ENCODE data around the gene ATOH8.

Gene ATOH8

DNA sequence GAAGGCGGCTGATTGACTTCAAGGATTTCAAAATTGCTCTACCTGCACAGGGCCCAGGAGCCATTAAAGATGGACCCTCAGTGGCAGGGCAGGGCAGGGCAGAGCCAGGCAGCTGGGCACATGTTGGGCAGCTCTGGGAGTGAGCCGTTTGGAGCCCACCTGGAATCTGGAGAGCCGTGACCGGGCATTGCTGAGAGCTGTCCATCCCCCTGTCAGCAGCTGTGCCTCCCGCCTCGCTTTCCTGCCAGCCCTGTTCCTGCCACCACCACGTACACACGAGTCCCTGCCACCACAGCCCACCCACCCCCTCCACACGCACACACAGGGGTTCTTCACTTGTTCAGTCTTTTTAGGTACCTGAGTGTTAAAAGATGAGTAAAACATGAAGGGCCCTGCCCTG, 22.9 kb downstream of the ATOH8 start:
- ATAC-seq (no peak), DNase-seq (ENCODE audit: low spot score in 2 of 2) (no peak)
- Mint-ChIP-seq H3K36me3 (peaks cover 5% of the 10 kb centered on the region), H3K27ac (no peak overlapping the region), H3K4me3 (no peak overlapping the region), H3K9me3 (no peaks in the 10 kb centered on the region), H3K4me1 (no peaks in the 10 kb centered on the region)

DNA sequence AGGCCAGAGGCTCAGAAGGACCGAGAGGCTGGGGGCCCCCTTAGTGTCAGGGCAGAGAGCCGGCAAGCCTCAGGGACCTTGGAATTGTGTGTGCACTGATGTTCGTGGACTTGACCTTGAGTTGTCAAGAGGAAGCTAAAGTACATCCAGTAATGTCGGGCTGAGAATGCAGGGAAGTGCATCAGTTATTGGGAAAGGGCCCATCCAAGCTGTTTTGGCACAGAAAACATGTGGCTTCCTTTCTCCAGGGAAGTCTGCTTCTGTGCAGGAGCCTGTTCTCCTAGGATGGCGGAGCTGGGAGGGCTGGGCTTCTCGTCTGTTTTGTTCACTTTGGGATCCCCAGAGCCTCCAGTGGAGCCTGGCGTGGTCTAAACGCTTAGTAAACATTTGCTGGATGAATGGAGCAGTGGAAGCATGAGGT, 23.7 kb downstream of the ATOH8 start:
- DNase-seq (ENCODE audit: low spot score in 2 of 2) (no peak), ATAC-seq (no peak)
- Mint-ChIP-seq H3K27ac (no peak overlapping the region), H3K36me3 (peaks cover 5% of the 10 kb centered on the region), H3K4me3 (no peak overlapping the region), H3K4me1 (no peaks in the 10 kb centered on the region), H3K9me3 (no peaks in the 10 kb centered on the region)

DNA sequence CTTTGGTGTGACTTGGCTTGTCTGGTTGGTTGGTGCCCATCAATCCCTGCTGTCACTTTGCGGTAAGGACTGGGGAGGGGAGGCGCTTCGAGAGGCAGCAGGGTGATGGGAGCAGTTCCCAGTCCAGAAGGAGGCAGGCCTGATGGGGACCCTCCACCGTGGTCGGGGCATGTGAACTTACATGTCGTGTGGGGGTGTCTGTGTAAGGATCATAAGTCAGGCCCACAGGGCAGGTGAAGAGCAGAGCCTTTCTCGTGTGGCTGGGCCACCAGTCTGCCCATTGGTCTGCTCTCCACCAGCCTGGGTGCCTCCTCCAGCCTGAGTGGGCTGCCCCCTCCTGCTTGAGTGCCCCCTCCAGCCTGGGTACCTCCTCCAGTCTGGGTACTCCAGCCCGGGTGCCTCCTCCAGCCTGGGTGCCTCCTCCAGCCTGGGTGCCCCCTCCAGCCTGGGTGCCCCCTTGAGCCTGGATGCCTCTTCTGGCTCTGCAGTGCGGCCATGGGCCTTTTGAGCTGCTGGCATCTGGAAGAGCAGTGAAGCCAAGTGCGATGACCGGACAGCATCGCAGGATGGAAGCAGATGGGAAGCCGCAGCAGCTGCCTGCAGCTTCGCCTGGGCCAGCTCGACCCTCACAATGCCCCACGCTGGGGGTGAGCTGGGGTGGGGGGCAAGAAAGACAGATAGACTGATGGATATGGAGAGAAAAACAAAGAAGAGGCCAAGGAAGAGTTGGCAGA, 25.0 kb downstream of the ATOH8 start:
- no peaks in the 10 kb centered on the region for H3K4me1 Mint-ChIP-seq
- H3K9me3 Mint-ChIP-seq, result no peaks in the 10 kb centered on the region
- no peak for ATAC-seq
- no peak for DNase-seq (ENCODE audit: low spot score in 2 of 2)
- H3K4me3 Mint-ChIP-seq, result no peak overlapping the region
- H3K27ac Mint-ChIP-seq, result peak overlapping the region; percentile 44
- H3K36me3 Mint-ChIP-seq, result peaks cover 5% of the 10 kb centered on the region

DNA sequence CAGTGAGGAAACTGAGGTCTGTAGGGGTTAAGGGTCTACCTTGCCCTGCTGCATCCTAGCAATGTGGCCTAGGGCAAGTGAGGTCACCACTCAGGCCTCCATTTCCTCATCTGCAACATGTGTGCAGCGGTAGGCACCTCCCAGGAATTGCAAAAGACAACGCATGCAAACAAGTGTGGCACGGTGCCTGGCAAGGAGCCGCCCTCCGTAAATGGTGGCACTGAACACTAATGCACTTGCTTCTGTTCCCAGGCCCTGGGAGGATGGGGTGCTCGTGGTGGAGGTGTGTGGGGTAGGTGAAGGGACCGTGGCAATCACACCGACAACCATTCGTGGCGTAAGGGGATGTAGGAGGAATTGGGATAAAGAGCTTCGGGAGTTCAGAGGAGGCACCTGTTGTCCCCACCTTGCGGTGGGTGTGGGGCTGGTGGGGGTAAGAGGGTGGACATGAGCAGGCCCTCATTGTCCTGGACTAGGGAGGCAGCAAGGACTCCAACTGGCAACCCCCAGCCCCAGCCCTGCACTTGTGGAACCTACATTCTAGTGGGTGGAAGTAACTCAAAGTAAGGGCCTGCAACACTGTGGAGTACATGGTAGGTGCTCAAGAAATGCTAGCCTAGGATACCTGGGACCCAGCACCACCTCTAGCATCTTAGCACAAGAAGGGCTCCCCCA, 26.0 kb downstream of the ATOH8 start:
- no peak for ATAC-seq
- H3K36me3 Mint-ChIP-seq, result peaks cover 5% of the 10 kb centered on the region
- H3K27ac Mint-ChIP-seq, result no peak overlapping the region
- no peak for DNase-seq (ENCODE audit: low spot score in 2 of 2)
- no peaks in the 10 kb centered on the region for H3K9me3 Mint-ChIP-seq
- H3K4me3 Mint-ChIP-seq, result no peak overlapping the region
- H3K4me1 Mint-ChIP-seq, result no peaks in the 10 kb centered on the region

DNA sequence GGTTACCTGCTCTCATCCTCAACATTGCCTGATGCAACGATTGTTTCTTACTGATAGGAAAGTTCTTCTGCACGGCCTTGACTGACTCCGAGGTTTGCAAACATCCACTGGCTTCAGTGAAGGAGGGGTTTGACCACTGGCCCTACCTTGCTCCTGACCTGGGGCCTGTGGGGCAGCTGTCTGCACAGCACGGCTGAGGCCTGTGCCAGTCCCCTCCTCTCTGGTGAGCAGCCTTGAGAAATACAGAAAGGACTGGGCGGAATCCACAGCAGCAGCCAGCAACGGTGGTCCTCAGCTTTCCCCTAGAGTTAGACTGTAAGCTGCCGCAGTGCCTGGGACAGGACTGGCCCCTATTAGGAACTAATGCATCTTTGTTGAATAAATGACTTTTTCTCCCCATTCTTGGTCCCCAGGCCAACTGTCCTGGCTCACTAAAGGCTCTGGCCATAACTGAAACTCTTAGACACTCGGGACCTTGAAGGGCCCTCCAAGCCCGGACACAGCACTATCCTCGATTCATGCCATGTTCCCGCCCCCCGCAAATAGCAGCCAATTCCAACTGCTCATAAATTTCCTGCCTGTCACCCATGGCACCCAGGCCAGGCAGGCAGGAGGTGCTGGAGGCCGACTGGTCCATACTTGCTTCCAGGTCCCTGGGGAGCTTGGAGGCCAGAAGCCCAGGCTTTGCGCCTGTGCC, 26.7 kb downstream of the ATOH8 start:
- Mint-ChIP-seq H3K4me3 (no peak overlapping the region), H3K4me1 (peaks cover 3% of the 10 kb centered on the region), H3K36me3 (peaks cover 5% of the 10 kb centered on the region), H3K27ac (no peak overlapping the region), H3K9me3 (no peaks in the 10 kb centered on the region)
- ATAC-seq (no peak), DNase-seq (ENCODE audit: low spot score in 2 of 2) (no peak)

DNA sequence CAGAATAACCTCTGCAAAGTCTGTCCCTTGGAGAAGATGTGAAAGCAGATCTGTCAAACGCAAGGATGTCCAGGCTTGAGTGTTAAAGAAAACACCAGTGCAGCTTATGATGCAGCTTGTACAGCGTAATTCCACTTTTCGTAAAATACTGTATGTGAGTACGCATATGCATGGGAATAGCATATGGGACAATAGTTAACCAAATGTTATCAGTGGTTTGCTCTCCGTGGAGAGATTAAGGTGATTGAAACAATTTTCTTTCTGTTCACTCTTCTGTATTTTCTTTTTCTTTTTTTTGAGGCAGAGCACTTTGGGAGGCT, 27.2 kb downstream of the ATOH8 start:
- ATAC-seq, result no peak
- peaks cover 8% of the 10 kb centered on the region for H3K4me1 Mint-ChIP-seq
- no peaks in the 10 kb centered on the region for H3K9me3 Mint-ChIP-seq
- no peak for DNase-seq (ENCODE audit: low spot score in 2 of 2)
- no peak overlapping the region for H3K27ac Mint-ChIP-seq
- H3K36me3 Mint-ChIP-seq, result peaks cover 5% of the 10 kb centered on the region
- no peak overlapping the region for H3K4me3 Mint-ChIP-seq

DNA sequence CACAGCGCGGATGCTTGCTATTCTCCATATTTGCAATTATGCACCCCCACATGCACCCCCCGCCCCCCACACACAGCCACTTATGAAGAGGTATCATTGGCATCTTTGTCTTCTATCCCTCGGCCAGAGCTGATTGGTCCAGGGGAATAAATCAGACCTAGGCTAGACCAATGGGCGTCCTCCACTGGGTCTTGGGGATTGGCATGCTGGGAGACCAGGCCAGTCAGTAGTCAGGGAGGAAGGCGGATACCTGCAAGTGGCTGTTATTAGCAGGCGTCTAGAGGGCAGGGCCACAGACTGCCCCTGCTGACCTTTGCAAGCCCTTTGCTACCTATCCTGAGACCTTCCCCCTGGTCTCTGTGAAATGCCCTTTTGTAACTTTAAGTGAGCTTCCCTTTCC, 30.0 kb downstream of the ATOH8 start:
- peaks cover 5% of the 10 kb centered on the region for H3K36me3 Mint-ChIP-seq
- ATAC-seq, result no peak
- peaks cover 10% of the 10 kb centered on the region for H3K4me1 Mint-ChIP-seq

DNA sequence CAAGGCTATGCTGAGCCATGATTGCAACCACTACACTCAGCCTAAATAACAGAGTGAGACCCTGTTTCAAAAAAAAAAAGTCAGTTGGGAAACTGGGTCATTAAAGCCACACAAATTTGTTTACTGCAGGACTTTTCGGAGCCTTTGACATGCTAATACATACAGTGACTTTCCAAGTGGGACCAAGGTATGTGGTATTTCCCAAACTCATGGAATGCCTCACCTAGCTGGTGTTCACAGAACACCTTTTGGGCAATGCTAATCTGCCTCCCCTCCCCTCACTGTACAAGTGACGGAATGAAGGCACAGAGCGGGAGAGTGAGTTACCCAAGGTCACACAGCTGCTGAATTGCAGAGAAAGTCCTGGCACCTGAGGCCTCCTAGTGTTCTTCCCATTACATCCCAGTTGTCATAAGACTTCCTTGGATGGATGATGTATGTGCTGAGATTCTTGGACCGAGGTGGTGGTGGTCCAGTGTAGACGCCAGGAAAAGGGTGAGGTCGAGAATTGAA, 30.7 kb downstream of the ATOH8 start:
- Mint-ChIP-seq H3K4me1 (peaks cover 10% of the 10 kb centered on the region), H3K27ac (no peak overlapping the region), H3K9me3 (no peaks in the 10 kb centered on the region), H3K4me3 (no peak overlapping the region), H3K36me3 (no peaks in the 10 kb centered on the region)
- no peak for ATAC-seq
- no peak for DNase-seq (ENCODE audit: low spot score in 2 of 2)

More for the DNA sequence above, 30.0 kb downstream of the ATOH8 start:
- no peak for DNase-seq (ENCODE audit: low spot score in 2 of 2)
- Mint-ChIP-seq H3K27ac (no peak overlapping the region), H3K9me3 (no peaks in the 10 kb centered on the region), H3K4me3 (no peak overlapping the region)

DNA sequence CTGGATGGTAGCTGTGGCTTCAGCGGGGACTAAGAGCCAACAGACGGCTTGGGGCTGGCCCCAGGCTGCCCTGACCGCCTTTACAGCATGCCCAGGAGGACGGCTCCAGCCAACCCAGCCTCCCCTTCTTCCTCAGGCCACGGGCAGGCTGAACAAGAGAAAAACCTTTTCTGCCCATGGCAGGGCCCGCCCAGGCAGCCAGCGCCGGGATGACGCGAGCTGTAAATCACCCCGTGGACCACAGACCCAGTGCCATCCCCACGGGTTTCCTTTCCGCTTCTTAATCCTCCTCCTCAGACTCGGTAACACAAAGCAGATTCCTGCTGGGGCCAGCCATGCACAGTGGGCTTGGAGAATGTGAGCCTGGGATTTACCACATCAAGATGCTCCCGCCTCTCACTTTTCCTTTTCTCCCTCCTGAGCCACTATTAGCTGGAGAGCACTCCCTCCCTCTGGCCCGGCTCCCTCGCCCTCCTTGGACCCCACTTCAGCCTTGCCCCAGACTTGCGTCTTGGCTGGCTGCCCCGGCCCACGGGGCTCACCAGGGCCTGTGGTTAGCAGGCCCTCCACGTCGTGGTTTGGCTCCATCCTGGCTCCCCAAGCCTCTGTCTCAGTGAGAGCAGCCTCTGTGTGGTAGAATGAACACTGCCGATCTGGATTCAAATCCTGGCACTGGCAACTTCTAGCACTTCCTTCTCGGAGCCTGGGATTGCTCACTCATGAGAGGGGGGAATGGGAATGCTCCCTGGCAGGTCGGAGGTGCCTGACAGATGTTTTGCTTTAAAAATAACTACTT, 31.4 kb downstream of the ATOH8 start:
- H3K4me1 Mint-ChIP-seq, result peaks cover 10% of the 10 kb centered on the region
- H3K27ac Mint-ChIP-seq, result peak overlapping the region; percentile 50
- no peaks in the 10 kb centered on the region for H3K36me3 Mint-ChIP-seq
- H3K4me3 Mint-ChIP-seq, result no peak overlapping the region
- no peak for DNase-seq (ENCODE audit: low spot score in 2 of 2)
- H3K9me3 Mint-ChIP-seq, result no peaks in the 10 kb centered on the region
- peak; percentile 51 for ATAC-seq

DNA sequence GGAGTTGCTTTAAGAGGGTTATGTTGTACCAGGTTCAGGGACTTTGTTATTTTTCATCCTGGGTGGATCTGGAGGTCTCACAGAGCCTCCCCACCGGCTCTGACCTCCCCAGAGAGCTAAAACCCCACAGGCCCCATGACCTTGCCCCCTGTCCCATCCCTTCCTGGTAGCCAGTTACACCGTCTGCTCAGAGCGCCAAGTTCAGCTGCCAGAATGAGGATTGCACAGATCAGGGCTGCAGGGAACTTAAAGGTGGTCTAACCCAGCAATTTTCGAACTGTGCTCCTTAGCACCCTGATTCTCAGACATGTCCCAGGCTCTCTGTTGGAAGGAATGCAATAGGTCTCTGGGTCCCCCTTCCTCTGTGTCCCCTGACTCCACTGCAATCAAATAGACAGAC, 32.1 kb downstream of the ATOH8 start:
- Mint-ChIP-seq H3K27ac (no peak overlapping the region), H3K4me1 (peaks cover 10% of the 10 kb centered on the region), H3K4me3 (no peak overlapping the region), H3K36me3 (no peaks in the 10 kb centered on the region), H3K9me3 (no peaks in the 10 kb centered on the region)
- DNase-seq (ENCODE audit: low spot score in 2 of 2) (no peak), ATAC-seq (no peak)

DNA sequence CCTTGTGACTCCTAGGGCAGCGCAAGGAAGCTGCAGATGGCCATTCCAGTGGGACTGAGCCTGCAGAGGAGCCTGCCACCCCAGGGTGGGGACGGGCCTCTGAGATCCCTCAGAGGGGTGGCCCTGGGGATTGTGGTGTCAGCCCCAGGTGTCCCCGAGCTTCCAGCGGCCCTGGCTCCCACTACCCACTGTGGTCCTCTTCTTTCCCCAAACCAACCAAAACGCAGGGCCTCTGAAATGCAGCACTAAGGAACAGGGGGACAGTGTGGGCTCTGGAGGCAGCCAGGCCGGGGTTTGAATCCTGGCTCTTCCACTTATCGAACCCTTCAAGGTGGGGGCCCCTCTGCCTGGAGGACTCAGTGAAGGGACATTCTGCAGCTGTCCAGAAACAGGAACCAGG, 32.7 kb downstream of the ATOH8 start:
- H3K4me3 Mint-ChIP-seq, result no peak overlapping the region
- no peak overlapping the region for H3K27ac Mint-ChIP-seq
- H3K36me3 Mint-ChIP-seq, result no peaks in the 10 kb centered on the region
- H3K9me3 Mint-ChIP-seq, result no peaks in the 10 kb centered on the region
- H3K4me1 Mint-ChIP-seq, result peaks cover 10% of the 10 kb centered on the region
- ATAC-seq (no peak), DNase-seq (ENCODE audit: low spot score in 2 of 2) (no peak)

DNA sequence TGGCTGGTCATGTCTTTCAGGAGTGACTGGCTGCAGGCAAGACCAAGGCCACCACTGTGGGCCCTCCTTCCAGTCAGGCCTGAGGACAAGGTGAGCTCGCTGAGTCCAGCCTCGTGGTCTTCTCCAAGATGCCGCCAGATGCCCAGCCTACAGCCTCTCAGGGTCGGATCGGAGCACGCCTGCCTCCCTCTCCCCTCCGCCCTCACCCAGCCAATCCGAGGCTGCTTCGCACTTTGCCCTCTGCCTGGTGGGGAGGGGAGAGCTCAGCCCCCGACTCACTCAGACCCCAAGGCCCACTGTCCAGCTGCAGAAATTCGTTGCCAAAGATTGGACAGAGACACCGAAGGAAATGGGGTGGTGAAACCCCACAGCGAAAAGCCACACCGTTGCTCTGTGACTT, 33.1 kb downstream of the ATOH8 start:
- no peaks in the 10 kb centered on the region for H3K9me3 Mint-ChIP-seq
- H3K4me1 Mint-ChIP-seq, result peaks cover 10% of the 10 kb centered on the region
- DNase-seq (ENCODE audit: low spot score in 2 of 2) (no peak), ATAC-seq (no peak)
- no peaks in the 10 kb centered on the region for H3K36me3 Mint-ChIP-seq
- H3K27ac Mint-ChIP-seq, result no peak overlapping the region
- no peak overlapping the region for H3K4me3 Mint-ChIP-seq

DNA sequence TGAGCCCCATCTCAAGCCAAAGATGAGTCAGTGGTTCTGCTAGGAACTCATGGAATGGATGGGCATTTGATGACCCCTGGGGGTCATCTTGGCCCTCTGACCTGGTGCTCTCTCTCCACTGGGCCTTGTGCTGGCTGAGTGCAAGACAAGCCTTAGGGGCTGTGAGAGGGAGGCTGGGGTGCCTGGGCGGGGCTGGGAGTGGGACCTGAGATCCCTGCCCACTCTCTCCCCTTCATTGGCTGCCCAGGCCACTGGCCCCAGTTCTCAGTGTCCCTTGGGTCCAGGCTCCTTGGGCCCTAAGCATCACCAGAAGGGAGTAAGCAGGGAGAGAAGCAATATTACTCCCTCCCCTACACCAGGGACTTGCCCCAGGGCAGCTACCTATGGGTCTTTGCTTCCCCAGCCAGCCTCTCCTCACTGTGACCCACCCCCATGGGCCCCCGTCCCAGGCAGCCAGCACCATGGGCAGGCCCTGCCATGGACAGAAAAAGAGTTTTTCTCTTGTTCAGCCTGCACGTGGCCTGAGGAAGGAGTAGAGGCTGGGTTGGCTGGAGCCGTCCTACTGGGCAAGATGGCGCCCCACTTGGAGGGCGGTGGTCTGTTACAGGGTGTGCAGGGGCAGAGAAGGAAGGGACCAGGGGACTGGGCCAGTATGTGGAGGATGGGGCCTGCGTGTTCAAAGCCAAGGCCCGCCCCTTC, 33.6 kb downstream of the ATOH8 start:
- ATAC-seq (no peak), DNase-seq (ENCODE audit: low spot score in 2 of 2) (no peak)
- Mint-ChIP-seq H3K9me3 (no peaks in the 10 kb centered on the region), H3K4me1 (peaks cover 10% of the 10 kb centered on the region), H3K36me3 (no peaks in the 10 kb centered on the region), H3K4me3 (no peak overlapping the region), H3K27ac (peak overlapping the region; percentile 40)

DNA sequence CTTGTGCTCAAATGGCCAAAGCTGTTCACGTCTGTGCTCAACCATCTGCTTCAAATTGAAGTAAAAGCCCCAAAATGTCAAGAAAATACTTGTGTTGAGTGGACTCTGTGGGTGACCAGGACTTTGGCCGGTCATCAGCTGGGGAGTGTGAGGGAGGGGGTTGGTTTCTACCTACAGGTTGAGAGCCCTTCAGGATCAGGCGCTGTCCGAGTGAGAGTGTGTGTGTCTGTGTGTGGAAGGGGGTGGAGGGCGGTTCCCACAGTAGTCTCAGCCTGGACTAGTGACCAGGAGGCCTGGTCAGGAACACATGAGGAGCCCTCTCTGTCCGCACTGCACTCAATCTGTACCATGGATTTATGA, 34.2 kb downstream of the ATOH8 start:
- H3K36me3 Mint-ChIP-seq, result no peaks in the 10 kb centered on the region
- H3K4me3 Mint-ChIP-seq, result no peak overlapping the region
- H3K9me3 Mint-ChIP-seq, result no peaks in the 10 kb centered on the region
- H3K4me1 Mint-ChIP-seq, result peaks cover 10% of the 10 kb centered on the region
- no peak for ATAC-seq
- peak overlapping the region; percentile 40 for H3K27ac Mint-ChIP-seq
- DNase-seq (ENCODE audit: low spot score in 2 of 2), result no peak

DNA sequence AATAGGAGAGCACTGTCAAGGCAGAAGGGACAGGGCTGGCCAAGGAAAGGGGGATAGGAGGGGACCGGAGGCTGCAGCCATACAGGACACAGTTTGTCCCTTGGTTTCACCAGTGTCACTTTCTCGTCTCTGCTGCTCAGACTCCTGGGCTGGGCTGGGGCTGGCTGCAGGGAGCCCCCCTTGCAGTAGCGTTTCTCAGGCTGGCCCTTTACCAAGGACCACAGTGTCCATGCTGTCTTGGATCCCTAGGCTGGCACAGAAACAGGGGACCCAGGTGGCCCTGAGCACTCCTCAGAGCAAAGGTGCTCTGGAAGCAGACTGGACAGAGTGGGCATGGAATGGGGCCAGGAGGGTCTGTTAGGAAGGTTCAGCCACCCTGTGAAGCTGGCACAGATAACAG, 34.8 kb downstream of the ATOH8 start:
- no peak for ATAC-seq
- Mint-ChIP-seq H3K4me3 (no peak overlapping the region), H3K4me1 (peaks cover 10% of the 10 kb centered on the region), H3K27ac (peak overlapping the region; percentile 40), H3K36me3 (no peaks in the 10 kb centered on the region), H3K9me3 (no peaks in the 10 kb centered on the region)
- no peak for DNase-seq (ENCODE audit: low spot score in 2 of 2)
